ENCODE results near the gene SORCS2.

- TF ChIP-seq CTCF (IDR thresholded peaks at IDR 0.05) (no peak), POLR2A (IDR thresholded peaks at IDR 0.05) (no peak)
These were observed 331.8 kb downstream of the SORCS2 start for GRCh38 chr4:7524064-7524682.
